Measurements from ENCODE around the gene METTL4.

Gene METTL4

DNA sequence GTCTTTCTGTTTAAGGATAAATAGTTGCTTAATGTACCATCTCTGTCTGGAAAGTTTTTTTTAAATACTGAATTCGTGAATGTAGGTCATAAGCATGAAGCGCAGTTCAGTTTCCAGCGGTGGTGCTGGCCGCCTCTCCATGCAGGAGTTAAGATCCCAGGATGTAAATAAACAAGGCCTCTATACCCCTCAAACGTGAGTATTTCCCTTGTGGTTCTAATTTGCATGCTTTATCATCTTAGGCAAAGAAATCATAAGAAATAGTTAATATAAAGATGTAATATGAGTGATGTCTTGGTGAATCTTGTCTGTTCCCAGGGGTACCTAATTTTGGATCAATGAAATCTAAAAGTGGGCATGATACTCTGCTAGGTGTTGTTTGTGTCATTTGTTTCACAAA is 1.6 kb upstream of the METTL4 start:
- peak overlapping the region; percentile 94; the same call in 1 of the 2 replicates for H3K27ac ChIP-seq
- TF ChIP-seq, protein P1, sequence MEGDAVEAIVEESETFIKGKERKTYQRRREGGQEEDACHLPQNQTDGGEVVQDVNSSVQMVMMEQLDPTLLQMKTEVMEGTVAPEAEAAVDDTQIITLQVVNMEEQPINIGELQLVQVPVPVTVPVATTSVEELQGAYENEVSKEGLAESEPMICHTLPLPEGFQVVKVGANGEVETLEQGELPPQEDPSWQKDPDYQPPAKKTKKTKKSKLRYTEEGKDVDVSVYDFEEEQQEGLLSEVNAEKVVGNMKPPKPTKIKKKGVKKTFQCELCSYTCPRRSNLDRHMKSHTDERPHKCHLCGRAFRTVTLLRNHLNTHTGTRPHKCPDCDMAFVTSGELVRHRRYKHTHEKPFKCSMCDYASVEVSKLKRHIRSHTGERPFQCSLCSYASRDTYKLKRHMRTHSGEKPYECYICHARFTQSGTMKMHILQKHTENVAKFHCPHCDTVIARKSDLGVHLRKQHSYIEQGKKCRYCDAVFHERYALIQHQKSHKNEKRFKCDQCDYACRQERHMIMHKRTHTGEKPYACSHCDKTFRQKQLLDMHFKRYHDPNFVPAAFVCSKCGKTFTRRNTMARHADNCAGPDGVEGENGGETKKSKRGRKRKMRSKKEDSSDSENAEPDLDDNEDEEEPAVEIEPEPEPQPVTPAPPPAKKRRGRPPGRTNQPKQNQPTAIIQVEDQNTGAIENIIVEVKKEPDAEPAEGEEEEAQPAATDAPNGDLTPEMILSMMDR (conservative IDR thresholded peaks at IDR 0.05) = no peak

DNA sequence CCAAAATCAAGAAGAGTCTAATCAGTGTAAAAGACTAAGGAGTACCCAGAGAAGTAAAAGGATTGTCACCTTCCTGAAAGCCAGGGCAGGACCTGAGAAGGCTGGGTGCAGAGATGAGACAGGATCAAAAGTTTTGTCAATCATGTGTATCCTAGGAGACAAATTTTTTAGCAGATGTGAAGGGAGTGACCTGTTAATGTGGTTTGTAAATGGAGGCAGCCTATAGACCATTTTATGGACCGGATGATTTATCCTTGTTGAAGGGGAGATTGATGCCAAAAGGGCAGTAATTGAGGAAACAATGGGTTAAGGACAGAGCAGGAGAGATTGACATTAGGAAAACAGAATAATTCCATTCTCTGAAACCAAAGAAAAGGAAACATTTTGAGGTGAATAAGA is 865 bp upstream of the METTL4 start:
- peak overlapping the region; percentile 94 for H3K27ac ChIP-seq
- TF ChIP-seq, protein P1 (conservative IDR thresholded peaks at IDR 0.05) = no peak

DNA sequence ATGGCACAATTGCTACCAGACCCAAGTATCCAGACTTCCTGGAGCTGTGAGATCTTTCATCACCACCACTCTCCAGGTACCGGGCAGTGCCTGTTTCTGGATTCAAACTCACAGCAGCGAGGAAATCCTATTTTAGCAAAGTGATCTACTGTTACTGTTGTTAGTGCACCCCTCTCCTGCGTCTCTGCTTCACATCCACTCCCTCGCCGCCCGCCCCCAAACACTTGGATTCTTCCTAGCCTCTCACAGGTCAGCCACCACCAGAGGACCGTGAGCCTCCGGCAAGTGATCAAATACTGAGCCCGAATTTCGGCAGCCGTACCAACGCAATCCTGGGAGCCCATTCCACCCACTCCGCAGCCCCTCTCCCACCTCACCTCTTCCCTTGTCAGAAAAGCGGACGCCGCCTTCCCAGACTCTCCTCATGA is 519 bp downstream of the METTL4 start:
- H3K27ac ChIP-seq = peak overlapping the region; percentile 94
- TF ChIP-seq, protein P1 (conservative IDR thresholded peaks at IDR 0.05) = no peak

DNA sequence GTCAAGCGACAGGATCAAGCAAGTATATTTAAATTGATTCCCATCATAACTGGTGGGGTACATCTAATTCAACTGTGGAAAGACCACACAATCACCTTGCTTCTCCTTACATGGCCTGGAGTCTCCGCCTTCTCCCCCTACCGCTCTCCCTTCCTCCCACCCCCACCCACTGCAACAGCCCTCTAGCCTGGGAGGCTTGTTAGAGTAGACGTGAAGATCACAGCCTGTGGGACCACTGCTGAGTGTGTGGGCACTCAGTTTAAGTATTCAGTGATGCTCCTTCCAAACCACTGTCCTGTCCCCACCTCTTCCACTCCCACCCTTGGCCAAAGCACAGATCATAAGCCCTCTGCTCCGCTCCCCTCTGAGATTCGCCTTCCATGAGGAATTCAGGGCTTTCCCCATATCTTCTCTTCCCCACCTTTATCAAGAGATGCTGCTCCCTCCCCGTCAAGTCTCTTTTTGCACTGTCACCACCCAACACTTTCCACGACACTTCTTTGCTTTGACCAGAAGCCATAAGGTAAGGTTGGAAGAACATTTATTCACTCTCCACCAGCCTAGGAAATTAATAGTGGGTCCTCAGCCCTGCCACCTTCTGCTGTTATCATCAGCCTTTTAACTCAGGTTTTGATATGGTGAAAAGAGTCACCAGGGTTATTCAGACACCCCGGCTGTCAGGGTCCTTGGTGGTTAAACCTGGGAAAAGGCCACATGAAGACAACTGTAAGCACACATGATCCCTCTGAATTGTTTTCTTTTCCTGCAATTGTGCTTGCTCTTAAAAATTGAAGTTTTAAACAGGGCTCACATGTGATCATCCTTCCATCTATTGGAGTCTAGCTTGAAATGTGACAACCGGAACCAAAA is 1.7 kb downstream of the METTL4 start:
- TF ChIP-seq, protein P1 (conservative IDR thresholded peaks at IDR 0.05) = no peak
- peak overlapping the region; percentile 94 for H3K27ac ChIP-seq

DNA sequence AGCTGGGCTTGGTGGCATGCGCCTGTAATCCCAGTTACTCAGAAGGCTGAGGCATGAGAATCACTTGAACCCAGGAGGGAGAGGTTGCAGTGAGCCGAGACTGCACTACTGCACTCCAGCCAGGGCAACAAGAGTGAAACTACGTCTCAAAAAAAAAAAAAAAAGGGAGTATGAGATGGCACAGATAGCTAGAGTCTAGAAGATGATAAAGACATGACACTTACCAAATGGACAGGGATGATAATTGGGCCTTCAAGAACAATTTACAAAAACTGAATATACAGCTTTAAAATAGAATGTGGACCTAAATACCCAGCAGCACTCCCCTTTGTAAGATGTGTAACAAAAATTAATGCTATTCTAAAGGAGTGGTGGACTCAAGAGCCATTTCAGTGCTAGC is 2.7 kb downstream of the METTL4 start:
- TF ChIP-seq, protein P1 (conservative IDR thresholded peaks at IDR 0.05) = no peak

DNA sequence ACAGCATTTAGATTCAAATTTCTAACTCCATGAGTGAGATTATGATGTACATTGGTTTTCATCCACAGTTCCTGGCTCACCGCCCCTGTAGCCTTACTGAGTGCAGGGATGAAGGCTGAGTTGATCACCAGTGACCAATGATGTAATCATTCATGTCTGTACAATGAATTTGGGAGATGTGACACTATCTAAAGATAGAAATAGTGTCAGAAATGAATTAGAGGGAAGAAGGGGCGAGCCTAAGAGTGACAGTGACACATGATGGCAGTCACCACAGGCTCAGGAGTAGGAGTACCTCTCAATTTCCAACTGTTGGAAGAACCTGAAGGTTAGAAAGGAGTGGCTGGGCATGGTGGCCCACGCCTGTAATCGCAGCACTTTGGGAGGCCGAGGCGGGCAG is 3.2 kb downstream of the METTL4 start:
- TF ChIP-seq, protein P1 (conservative IDR thresholded peaks at IDR 0.05) = no peak

More for the DNA sequence above, 2.7 kb downstream of the METTL4 start:
- no peak overlapping the region for H3K27ac ChIP-seq

DNA sequence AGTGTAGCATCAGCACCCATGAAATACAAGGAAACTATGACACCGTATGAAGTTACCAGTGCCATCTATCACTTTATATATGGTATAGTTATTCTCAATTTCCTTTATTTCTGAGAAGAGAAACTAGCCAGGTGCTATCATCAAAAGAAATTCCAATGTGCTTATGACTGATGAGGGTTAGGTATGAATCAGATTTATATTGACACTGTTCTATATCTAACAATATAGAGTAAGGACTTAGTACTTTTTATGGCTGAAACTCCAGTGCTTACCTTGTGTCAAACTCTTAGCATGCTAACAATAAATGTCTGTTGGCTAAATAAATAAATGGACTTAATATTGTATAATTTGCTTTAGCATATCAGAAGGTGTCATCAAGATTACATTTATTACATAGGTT is 6.9 kb downstream of the METTL4 start:
- H3K27ac ChIP-seq = no peak overlapping the region
- TF ChIP-seq, protein P1 (conservative IDR thresholded peaks at IDR 0.05) = no peak

More for the DNA sequence above, 3.2 kb downstream of the METTL4 start:
- no peak overlapping the region for H3K27ac ChIP-seq

All from VCaP (cell line).